Uterus (tissue), 4 donors: ENCODE results near the gene SAMD5. TPM values are rescaled to one million over a fixed set of nuclear protein-coding genes. Genes with fewer than 3 reads are reported as not detected.
A peak's percentile ranks its signal among the peaks of the same experiment; 100 is the strongest.

ENCODE experiments used
- DNase-seq, 2 donors: peaks; one replicate each; pipeline ENCODE4 v3.0.0-alpha.2; 2019 to 2020
- H3K27ac ChIP-seq, 2 donors: fragments of 200-600 bp; sonication (generic); 1 replicate in 1 of 2; 2 replicates in 1 of 2; pipeline ENCODE4 v1.5.1; 2016 to 2018
- H3K27me3 ChIP-seq, 2 donors: fragments of 200-600 bp; sonication (generic); one replicate each; pipeline ENCODE4 v1.5.1; 2018 to 2019; ENCODE audit warnings: control low read depth in 1 of 2
- H3K36me3 ChIP-seq, 2 donors: fragments of 200-600 bp; sonication (generic); one replicate each; pipeline ENCODE4 v1.5.1; 2019; ENCODE audit warnings: control low read depth in 1 of 2
- H3K4me1 ChIP-seq, 2 donors: fragments of 200-600 bp; sonication (generic); one replicate each; pipeline ENCODE4 v1.5.1; 2018 to 2019; ENCODE audit warnings: control low read depth in 1 of 2
- H3K4me3 ChIP-seq, 2 donors: fragments of 200-600 bp; sonication (generic); 1 replicate in 1 of 2; 2 replicates in 1 of 2; pipeline ENCODE4 v1.5.1; 2018 to 2019; ENCODE audit warnings: mild to moderate bottlenecking in 1 of 2
- H3K9me3 ChIP-seq, 2 donors: fragments of 200-600 bp; sonication (generic); one replicate each; pipeline ENCODE4 v1.5.1; 2019; ENCODE audit warnings: control low read depth in 1 of 2
- POLR2A ChIP-seq, 2 donors: fragments of 450-650 bp; IDR thresholded peaks; one replicate each; pipeline ENCODE4 v1.6.1; 2016; ENCODE audit warnings: antibody characterized with exemption in 2 of 2, mild to moderate bottlenecking in 1 of 2, moderate library complexity in 1 of 2
- intact Hi-C: fragments of 100-400 bp; cut with DNase I; formaldehyde crosslinking; loops from one replicate; pipeline ENCODE4 v1.15.1; 2023; ENCODE audit warnings: low total_unique reads
- total RNA-seq, 4 donors: library from RNA; depleted of rRNA in 3 of 4; stranded (reverse); fragments of >200 nt in 3 of 4; gene quantifications; one replicate each; pipeline versions ENCODE4 v1.1.0 to v1.2.4, GENCODE V29; 2014 to 2023
- TF ChIP-seq, protein P1 (sequence below), 4 experiments: fragments of 200-600 bp in 2 of 4; fragments of 450-650 bp in 2 of 4; sonication (generic) in 2 of 4; IDR thresholded peaks; one replicate each; pipeline ENCODE4 v1.5.1; 2016 to 2019; ENCODE audit warnings: antibody characterized with exemption in 4 of 4, mild to moderate bottlenecking in 2 of 4, moderate library complexity in 1 of 4
- donor health status: DM: yes; HTN: yes; CAD: no.

SAMD5 gene
- total RNA-seq, 4 donors from 2014 or later: 3.3 to 31.7 (median 9.6) TPM

DNA sequence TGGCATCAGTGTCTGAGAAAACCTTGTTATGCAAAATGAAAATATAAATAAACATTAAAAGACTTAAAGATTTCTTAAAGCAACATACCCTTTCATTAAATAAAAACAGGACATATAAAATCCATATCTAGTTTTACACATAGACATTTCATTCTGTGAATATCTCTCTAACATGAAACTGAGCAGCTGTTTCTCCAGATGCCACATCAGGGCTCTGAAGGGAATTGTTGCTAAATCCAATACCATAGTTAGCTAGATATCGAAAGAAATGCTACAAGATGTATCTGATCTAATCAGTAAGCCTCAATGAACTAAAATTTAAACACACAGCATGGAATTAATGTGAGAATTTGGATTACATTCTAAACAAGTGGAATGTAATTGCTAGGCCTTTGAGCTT is 74.5 kb downstream of the SAMD5 start:
- intact Hi-C loops: no loop called here
- TF ChIP-seq, protein P1, sequence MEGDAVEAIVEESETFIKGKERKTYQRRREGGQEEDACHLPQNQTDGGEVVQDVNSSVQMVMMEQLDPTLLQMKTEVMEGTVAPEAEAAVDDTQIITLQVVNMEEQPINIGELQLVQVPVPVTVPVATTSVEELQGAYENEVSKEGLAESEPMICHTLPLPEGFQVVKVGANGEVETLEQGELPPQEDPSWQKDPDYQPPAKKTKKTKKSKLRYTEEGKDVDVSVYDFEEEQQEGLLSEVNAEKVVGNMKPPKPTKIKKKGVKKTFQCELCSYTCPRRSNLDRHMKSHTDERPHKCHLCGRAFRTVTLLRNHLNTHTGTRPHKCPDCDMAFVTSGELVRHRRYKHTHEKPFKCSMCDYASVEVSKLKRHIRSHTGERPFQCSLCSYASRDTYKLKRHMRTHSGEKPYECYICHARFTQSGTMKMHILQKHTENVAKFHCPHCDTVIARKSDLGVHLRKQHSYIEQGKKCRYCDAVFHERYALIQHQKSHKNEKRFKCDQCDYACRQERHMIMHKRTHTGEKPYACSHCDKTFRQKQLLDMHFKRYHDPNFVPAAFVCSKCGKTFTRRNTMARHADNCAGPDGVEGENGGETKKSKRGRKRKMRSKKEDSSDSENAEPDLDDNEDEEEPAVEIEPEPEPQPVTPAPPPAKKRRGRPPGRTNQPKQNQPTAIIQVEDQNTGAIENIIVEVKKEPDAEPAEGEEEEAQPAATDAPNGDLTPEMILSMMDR (IDR thresholded peaks at IDR 0.05): no peak
- TF ChIP-seq POLR2A (IDR thresholded peaks at IDR 0.05): no peak
- Histone ChIP-seq H3K27me3 (no peaks in the 10 kb centered on the region), H3K4me1 (no peaks in the 10 kb centered on the region), H3K9me3 (no peaks in the 10 kb centered on the region), H3K4me3 (no peak overlapping the region), H3K27ac (no peak overlapping the region), H3K36me3 (no peaks in the 10 kb centered on the region)
- no peak for DNase-seq

- no peak overlapping the region for H3K27ac ChIP-seq
- no peaks in the 10 kb centered on the region for H3K27me3 ChIP-seq
- no peak overlapping the region for H3K4me3 ChIP-seq
- DNase-seq: no peak
- no peaks in the 10 kb centered on the region for H3K9me3 ChIP-seq
- H3K4me1 ChIP-seq: no peaks in the 10 kb centered on the region
- intact Hi-C loops: no loop called here
- no peaks in the 10 kb centered on the region for H3K36me3 ChIP-seq
- TF ChIP-seq, protein P1 (IDR thresholded peaks at IDR 0.05): no peak
- no peak for TF ChIP-seq POLR2A (IDR thresholded peaks at IDR 0.05)
Observed at GRCh38 chr6:147585256-147585655, 76.8 kb downstream of the SAMD5 start.

DNA sequence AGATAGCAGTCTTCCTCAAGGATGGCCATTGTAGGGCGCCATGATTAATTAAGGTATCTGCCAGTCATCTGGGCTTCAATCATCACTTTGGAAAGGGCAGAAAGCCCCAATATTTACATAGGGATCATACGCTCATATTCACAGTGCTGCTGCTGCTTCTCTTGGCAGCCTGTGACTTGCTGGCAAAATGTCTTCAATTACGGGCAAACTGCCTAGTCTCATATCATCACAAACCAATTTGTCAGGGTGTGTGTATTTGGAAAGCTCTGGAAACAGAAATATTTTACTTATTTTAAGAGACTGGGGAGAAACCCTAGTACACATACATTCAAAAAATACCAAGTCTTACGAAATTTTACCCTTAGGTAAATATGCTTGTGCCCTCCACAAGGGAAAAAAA is 77.6 kb downstream of the SAMD5 start:
- intact Hi-C loops: no loop called here
- no peaks in the 10 kb centered on the region for H3K36me3 ChIP-seq
- H3K4me3 ChIP-seq: no peak overlapping the region
- DNase-seq: peak in 1 of 2 donors; percentile 20
- no peaks in the 10 kb centered on the region for H3K4me1 ChIP-seq
- no peak overlapping the region for H3K27ac ChIP-seq
- no peaks in the 10 kb centered on the region for H3K27me3 ChIP-seq
- TF ChIP-seq, protein P1 (IDR thresholded peaks at IDR 0.05): no peak
- TF ChIP-seq POLR2A (IDR thresholded peaks at IDR 0.05): no peak
- no peaks in the 10 kb centered on the region for H3K9me3 ChIP-seq

DNA sequence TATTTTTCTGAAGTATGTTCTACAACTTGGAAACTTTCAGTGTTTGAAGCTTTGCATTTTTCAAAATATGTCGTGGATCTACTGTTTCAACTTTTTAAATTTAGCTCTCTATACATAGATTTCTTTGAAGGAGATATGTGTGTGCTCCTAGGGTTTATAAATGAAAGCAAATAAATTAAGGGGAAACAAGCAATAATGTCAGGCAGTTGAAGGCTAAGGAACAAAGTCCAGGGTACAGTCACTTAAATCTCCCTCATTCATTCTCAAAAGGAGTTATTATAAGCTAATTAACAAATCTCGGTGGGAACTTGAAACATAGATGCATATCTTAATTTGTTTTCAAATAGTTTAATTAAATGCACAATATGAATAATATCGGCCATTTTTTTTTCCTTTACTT is 79.4 kb downstream of the SAMD5 start:
- Histone ChIP-seq H3K4me1 (no peaks in the 10 kb centered on the region), H3K27ac (no peak overlapping the region), H3K36me3 (no peaks in the 10 kb centered on the region), H3K9me3 (no peaks in the 10 kb centered on the region), H3K4me3 (no peak overlapping the region), H3K27me3 (no peaks in the 10 kb centered on the region)
- TF ChIP-seq, protein P1 (IDR thresholded peaks at IDR 0.05): no peak
- TF ChIP-seq POLR2A (IDR thresholded peaks at IDR 0.05): no peak
- no peak for DNase-seq
- intact Hi-C loops: no loop called here

GRCh38 chr6:147588469-147588868 is 80.0 kb downstream of the SAMD5 start:
- H3K4me1 ChIP-seq: no peaks in the 10 kb centered on the region
- H3K9me3 ChIP-seq: no peaks in the 10 kb centered on the region
- no peaks in the 10 kb centered on the region for H3K27me3 ChIP-seq
- H3K36me3 ChIP-seq: no peaks in the 10 kb centered on the region
- H3K4me3 ChIP-seq: no peak overlapping the region
- no peak overlapping the region for H3K27ac ChIP-seq
- DNase-seq: no peak
- TF ChIP-seq, protein P1 (IDR thresholded peaks at IDR 0.05): no peak
- TF ChIP-seq POLR2A (IDR thresholded peaks at IDR 0.05): no peak
- intact Hi-C loops: no loop called here
